Measurements from ENCODE around the gene FGA. TPM values are rescaled to one million over a fixed set of nuclear protein-coding genes. Genes with fewer than 3 reads are reported as not detected.

The FGA gene
- total and polyA plus RNA-seq, 9 of the 15 experiments (the other 6 are each of a cell fraction or from before 2014, with no cell fraction given) = 0.04 to 2.5 (median 0.07) TPM; not detected in 5

- TF ChIP-seq TGIF2 (CRISPR knock-in tag; IDR thresholded peaks at IDR 0.05) (no peak), GABPB2 (CRISPR knock-in tag; conservative IDR thresholded peaks at IDR 0.05) (no peak), YY1 (IDR thresholded peaks at IDR 0.05; ENCODE audit: borderline replicate concordance in 1 of 3, control insufficient read depth in 1 of 3, extremely low read depth in 1 of 3, insufficient read depth in 3 of 3, insufficient read length in 1 of 3, insufficient replicate concordance in 2 of 3, low read depth in 1 of 3, low read length in 2 of 3) (peak in 1 of 3 experiments; percentile 28), FOXP1 (CRISPR knock-in tag; IDR thresholded peaks at IDR 0.05) (no peak), MAFG (tag; conservative IDR thresholded peaks at IDR 0.05) (no peak), MYC (IDR thresholded peaks at IDR 0.05; ENCODE audit: low read depth, low read length) (0 out of 2 replicates have a peak, but pooled peaks have one; percentile 8), MYC (CRISPR knock-in tag; IDR thresholded peaks at IDR 0.05; ENCODE audit: borderline replicate concordance, low read depth) (no peak), ZNF431 (CRISPR knock-in tag; IDR thresholded peaks at IDR 0.05) (no peak), PREB (CRISPR knock-in tag; IDR thresholded peaks at IDR 0.05) (no peak), ZBTB9 (CRISPR knock-in tag; IDR thresholded peaks at IDR 0.05) (no peak), MEF2A (IDR thresholded peaks at IDR 0.05; ENCODE audit: control insufficient read depth, low read depth, low read length) (0 out of 2 replicates have a peak, but pooled peaks have one; percentile 23)
- TF ChIP-seq, protein P1, sequence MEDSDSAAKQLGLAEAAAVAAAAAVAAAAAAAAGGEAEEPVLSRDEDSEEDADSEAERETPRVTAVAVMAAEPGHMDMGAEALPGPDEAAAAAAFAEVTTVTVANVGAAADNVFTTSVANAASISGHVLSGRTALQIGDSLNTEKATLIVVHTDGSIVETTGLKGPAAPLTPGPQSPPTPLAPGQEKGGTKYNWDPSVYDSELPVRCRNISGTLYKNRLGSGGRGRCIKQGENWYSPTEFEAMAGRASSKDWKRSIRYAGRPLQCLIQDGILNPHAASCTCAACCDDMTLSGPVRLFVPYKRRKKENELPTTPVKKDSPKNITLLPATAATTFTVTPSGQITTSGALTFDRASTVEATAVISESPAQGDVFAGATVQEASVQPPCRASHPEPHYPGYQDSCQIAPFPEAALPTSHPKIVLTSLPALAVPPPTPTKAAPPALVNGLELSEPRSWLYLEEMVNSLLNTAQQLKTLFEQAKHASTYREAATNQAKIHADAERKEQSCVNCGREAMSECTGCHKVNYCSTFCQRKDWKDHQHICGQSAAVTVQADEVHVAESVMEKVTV (CRISPR knock-in tag; IDR thresholded peaks at IDR 0.05) = peak; percentile 78
- TF ChIP-seq, protein P2, sequence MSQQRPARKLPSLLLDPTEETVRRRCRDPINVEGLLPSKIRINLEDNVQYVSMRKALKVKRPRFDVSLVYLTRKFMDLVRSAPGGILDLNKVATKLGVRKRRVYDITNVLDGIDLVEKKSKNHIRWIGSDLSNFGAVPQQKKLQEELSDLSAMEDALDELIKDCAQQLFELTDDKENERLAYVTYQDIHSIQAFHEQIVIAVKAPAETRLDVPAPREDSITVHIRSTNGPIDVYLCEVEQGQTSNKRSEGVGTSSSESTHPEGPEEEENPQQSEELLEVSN (IDR thresholded peaks at IDR 0.05; ENCODE audit: borderline replicate concordance in 1 of 2, extremely low read depth in 1 of 2, insufficient read depth in 1 of 2, insufficient read length in 1 of 2, low read depth in 1 of 2, low read length in 1 of 2, poor library complexity in 1 of 2, severe bottlenecking in 1 of 2) = no peak
- TF ChIP-seq, protein P3, sequence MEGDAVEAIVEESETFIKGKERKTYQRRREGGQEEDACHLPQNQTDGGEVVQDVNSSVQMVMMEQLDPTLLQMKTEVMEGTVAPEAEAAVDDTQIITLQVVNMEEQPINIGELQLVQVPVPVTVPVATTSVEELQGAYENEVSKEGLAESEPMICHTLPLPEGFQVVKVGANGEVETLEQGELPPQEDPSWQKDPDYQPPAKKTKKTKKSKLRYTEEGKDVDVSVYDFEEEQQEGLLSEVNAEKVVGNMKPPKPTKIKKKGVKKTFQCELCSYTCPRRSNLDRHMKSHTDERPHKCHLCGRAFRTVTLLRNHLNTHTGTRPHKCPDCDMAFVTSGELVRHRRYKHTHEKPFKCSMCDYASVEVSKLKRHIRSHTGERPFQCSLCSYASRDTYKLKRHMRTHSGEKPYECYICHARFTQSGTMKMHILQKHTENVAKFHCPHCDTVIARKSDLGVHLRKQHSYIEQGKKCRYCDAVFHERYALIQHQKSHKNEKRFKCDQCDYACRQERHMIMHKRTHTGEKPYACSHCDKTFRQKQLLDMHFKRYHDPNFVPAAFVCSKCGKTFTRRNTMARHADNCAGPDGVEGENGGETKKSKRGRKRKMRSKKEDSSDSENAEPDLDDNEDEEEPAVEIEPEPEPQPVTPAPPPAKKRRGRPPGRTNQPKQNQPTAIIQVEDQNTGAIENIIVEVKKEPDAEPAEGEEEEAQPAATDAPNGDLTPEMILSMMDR (IDR thresholded peaks at IDR 0.05 in 2 of 3, conservative IDR thresholded peaks at IDR 0.05 in 1 of 3; ENCODE audit: insufficient read depth in 2 of 3, low read depth in 1 of 3, low read length in 3 of 3) = peak; percentile 69 to 88 (median 73)
Measured at GRCh38 chr4:154559494-154560418, 30.8 kb downstream of the FGA start (continued).

All from K562 (cell line).